K562 (cell line): ENCODE data around the gene ANGEL2. TPM values are rescaled to one million over a fixed set of nuclear protein-coding genes. Genes with fewer than 3 reads are reported as not detected.

Experiments used
- ETS1 ChIP-seq: conservative IDR thresholded peaks from 2 replicates; pipeline ENCODE4 v1.6.1; 2011; ENCODE audit warnings: low read depth, mild to moderate bottlenecking, low read length; ENCODE audit not compliant: control insufficient read depth
- FOXO4 ChIP-seq: fragments of 450-650 bp; formaldehyde crosslinking; IDR thresholded peaks from 2 replicates; pipeline ENCODE4 v1.4.0; 2020; ENCODE audit warnings: mild to moderate bottlenecking, moderate library complexity
- MTA2 ChIP-seq: fragments of 450-650 bp; IDR thresholded peaks from 2 replicates; pipeline ENCODE4 v1.6.1; 2016; ENCODE audit warnings: low read depth
- NCOR1 ChIP-seq: fragments of 450-650 bp; IDR thresholded peaks from 2 replicates; pipeline ENCODE4 v1.6.1; 2016; ENCODE audit warnings: mild to moderate bottlenecking, moderate library complexity
- POLR2G ChIP-seq: fragments of 200-400 bp; formaldehyde crosslinking; IDR thresholded peaks from 2 replicates; pipeline ENCODE4 v1.6.1; 2017; ENCODE audit warnings: low read depth, mild to moderate bottlenecking, antibody characterized with exemption, low read length, moderate library complexity
- ZNF232 ChIP-seq: sonication (generic); formaldehyde crosslinking; IDR thresholded peaks from 2 replicates; pipeline ENCODE4 v1.8.0; 2022; ENCODE audit warnings: mild to moderate bottlenecking, missing genetic modification reagents
- polyA plus RNA-seq, 8 experiments: library from polyadenylated mRNA; depleted of rRNA in 4 of 8; stranded (reverse) in 5 of 8; unstranded in 3 of 8; fragments of >200 nt; fragmentation: Nextera tagmentation in 2 of 8; fragmentation: Illumina TruSeq in 1 of 8; extraction: Ambion mirVana in 2 of 8; extraction: Trizol in 1 of 8; gene quantifications; 2 replicates each; pipeline versions ENCODE4 v1.2.1 to v1.2.3, GENCODE V29; 2011 to 2014; ENCODE audit warnings: inconsistent platforms in 1 of 8, missing spikeins in 1 of 8
- total RNA-seq, 7 experiments: library from RNA; depleted of rRNA in 6 of 7; stranded (reverse); fragments of >200 nt in 6 of 7; fragmentation: Illumina TruSeq in 2 of 7; extraction: Trizol in 2 of 7; gene quantifications; 2 replicates each; pipeline versions ENCODE4 v1.2.1 to v1.2.3, GENCODE V29; 2011 to 2021; ENCODE audit warnings: low replicate concordance in 1 of 7
- TF ChIP-seq, protein P1 (sequence below): fragments of 450-650 bp; IDR thresholded peaks from 2 replicates; pipeline ENCODE4 v1.6.1; 2017; ENCODE audit warnings: mild to moderate bottlenecking, moderate library complexity

The ANGEL2 gene
- total and polyA plus RNA-seq, 9 of the 15 experiments (the other 6 are each of a cell fraction or from before 2014, with no cell fraction given): 6.8 to 34.6 (median 26.2) TPM

DNA sequence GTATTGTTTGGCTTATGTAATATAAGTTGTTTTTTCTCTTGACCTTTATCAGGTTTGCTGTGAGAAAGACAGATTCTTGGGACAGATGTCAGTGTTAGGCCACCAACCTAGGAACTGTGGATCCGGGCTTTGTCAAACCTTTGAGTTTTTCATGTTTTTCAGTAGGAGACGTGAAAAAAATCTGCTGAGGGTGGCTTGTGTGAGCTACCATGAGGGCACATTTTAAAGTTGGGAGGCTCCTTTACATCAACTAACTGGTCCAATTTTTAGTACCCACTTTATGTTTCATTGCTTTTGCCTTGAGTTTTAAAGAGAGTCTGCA is 36.2 kb upstream of the ANGEL2 start (continued):
- TF ChIP-seq NCOR1 (no peak), ETS1 (no peak), FOXO4 (CRISPR knock-in tag) (no peak), POLR2G (no peak), ZNF232 (no peak), MTA2 (no peak)
- TF ChIP-seq, protein P1, sequence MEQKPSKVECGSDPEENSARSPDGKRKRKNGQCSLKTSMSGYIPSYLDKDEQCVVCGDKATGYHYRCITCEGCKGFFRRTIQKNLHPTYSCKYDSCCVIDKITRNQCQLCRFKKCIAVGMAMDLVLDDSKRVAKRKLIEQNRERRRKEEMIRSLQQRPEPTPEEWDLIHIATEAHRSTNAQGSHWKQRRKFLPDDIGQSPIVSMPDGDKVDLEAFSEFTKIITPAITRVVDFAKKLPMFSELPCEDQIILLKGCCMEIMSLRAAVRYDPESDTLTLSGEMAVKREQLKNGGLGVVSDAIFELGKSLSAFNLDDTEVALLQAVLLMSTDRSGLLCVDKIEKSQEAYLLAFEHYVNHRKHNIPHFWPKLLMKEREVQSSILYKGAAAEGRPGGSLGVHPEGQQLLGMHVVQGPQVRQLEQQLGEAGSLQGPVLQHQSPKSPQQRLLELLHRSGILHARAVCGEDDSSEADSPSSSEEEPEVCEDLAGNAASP: no peak
